Measurements from ENCODE around the gene YIPF3. TPM values are rescaled to one million over a fixed set of nuclear protein-coding genes. Genes with fewer than 3 reads are reported as not detected.
"Not testable (repeated sequence)": the region's sequence is repeated elsewhere in the genome, so short reads cannot be mapped to it uniquely, and the experiment has no call there.

Gene YIPF3
- total and polyA plus RNA-seq, 2 experiments from 2014 or later = 134 to 195 TPM

GRCh38 chr6:43469947-43470346 is 46.8 kb downstream of the YIPF3 start:
- Histone ChIP-seq H3K4me1 (ENCODE audit: low read depth) (no peaks in the 10 kb centered on the region), H3K36me3 (no peaks in the 10 kb centered on the region), H3K9me3 (ENCODE audit: low read depth) (no peaks in the 10 kb centered on the region), H3K27me3 (no peaks in the 10 kb centered on the region), H3K27ac (no peak overlapping the region), H3K4me3 (no peak overlapping the region)
- DNase-seq (ENCODE audit: low read depth in 1 of 2, low spot score in 1 of 2) = no peak
- TF ChIP-seq, protein P1, sequence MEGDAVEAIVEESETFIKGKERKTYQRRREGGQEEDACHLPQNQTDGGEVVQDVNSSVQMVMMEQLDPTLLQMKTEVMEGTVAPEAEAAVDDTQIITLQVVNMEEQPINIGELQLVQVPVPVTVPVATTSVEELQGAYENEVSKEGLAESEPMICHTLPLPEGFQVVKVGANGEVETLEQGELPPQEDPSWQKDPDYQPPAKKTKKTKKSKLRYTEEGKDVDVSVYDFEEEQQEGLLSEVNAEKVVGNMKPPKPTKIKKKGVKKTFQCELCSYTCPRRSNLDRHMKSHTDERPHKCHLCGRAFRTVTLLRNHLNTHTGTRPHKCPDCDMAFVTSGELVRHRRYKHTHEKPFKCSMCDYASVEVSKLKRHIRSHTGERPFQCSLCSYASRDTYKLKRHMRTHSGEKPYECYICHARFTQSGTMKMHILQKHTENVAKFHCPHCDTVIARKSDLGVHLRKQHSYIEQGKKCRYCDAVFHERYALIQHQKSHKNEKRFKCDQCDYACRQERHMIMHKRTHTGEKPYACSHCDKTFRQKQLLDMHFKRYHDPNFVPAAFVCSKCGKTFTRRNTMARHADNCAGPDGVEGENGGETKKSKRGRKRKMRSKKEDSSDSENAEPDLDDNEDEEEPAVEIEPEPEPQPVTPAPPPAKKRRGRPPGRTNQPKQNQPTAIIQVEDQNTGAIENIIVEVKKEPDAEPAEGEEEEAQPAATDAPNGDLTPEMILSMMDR (IDR thresholded peaks at IDR 0.05; ENCODE audit: low read depth, low read length) = no peak

GRCh38 chr6:43468748-43469681 is 47.7 kb downstream of the YIPF3 start:
- H3K27me3 ChIP-seq = no peaks in the 10 kb centered on the region

GRCh38 chr6:43468240-43468639 is 48.5 kb downstream of the YIPF3 start:
- Histone ChIP-seq H3K27ac (no peak overlapping the region), H3K36me3 (no peaks in the 10 kb centered on the region), H3K27me3 (peaks cover under 1% of the 10 kb centered on the region), H3K4me1 (ENCODE audit: low read depth) (no peaks in the 10 kb centered on the region), H3K4me3 (no peak overlapping the region), H3K9me3 (ENCODE audit: low read depth) (no peaks in the 10 kb centered on the region)
- no peak for DNase-seq (ENCODE audit: low read depth in 1 of 2, low spot score in 1 of 2)
- TF ChIP-seq, protein P1 (IDR thresholded peaks at IDR 0.05; ENCODE audit: low read depth, low read length) = no peak

More at GRCh38 chr6:43468748-43469681, 47.7 kb downstream of the YIPF3 start:
- TF ChIP-seq, protein P1 (IDR thresholded peaks at IDR 0.05; ENCODE audit: low read depth, low read length) = no peak
- no peak for DNase-seq (ENCODE audit: low read depth in 1 of 2, low spot score in 1 of 2)
- H3K4me1 ChIP-seq (ENCODE audit: low read depth) = no peaks in the 10 kb centered on the region
- no peaks in the 10 kb centered on the region for H3K36me3 ChIP-seq
- H3K4me3 ChIP-seq = no peak overlapping the region
- no peak overlapping the region for H3K27ac ChIP-seq
- H3K9me3 ChIP-seq (ENCODE audit: low read depth) = no peaks in the 10 kb centered on the region

- Histone ChIP-seq H3K4me1 (ENCODE audit: low read depth) (no peaks in the 10 kb centered on the region), H3K36me3 (no peaks in the 10 kb centered on the region), H3K4me3 (no peak overlapping the region), H3K9me3 (ENCODE audit: low read depth) (no peaks in the 10 kb centered on the region), H3K27me3 (peaks cover 3% of the 10 kb centered on the region), H3K27ac (no peak overlapping the region)
- DNase-seq (ENCODE audit: low read depth in 1 of 2, low spot score in 1 of 2) = no peak
- TF ChIP-seq, protein P1 (IDR thresholded peaks at IDR 0.05; ENCODE audit: low read depth, low read length) = no peak
Observed at GRCh38 chr6:43467752-43468151, 49.0 kb downstream of the YIPF3 start.

- not testable (repeated sequence) for H3K9me3 ChIP-seq (ENCODE audit: low read depth); H3K27me3 ChIP-seq; H3K27ac ChIP-seq; H3K4me3 ChIP-seq; DNase-seq (ENCODE audit: low read depth in 1 of 2, low spot score in 1 of 2); H3K36me3 ChIP-seq; H3K4me1 ChIP-seq (ENCODE audit: low read depth)
Observed at GRCh38 chr6:43467265-43467664, 49.5 kb downstream of the YIPF3 start.

DNA sequence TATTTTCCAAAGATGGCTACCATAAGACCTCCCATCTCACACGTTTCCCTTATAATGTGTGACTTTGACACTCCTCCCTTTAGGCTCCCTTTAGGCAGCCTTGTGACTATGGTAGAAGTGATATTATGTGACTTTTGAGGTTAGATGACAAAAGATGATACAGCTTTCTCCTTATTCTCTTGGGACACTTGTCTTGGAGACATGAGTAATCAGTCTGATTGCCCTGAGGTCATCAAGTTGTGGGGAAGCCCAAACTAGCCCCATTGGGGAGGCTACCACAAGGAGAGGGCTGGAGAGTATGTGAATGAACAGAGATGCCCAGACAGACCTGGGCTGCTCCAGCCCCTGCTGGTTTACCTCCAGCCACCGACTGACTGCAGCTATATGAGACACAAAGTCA is 50.8 kb downstream of the YIPF3 start:
- H3K27ac ChIP-seq = no peak overlapping the region
- TF ChIP-seq, protein P1 (IDR thresholded peaks at IDR 0.05; ENCODE audit: low read depth, low read length) = no peak
- no peaks in the 10 kb centered on the region for H3K4me1 ChIP-seq (ENCODE audit: low read depth)

More for the DNA sequence above, 50.8 kb downstream of the YIPF3 start:
- Histone ChIP-seq H3K27me3 (peaks cover 12% of the 10 kb centered on the region), H3K4me3 (no peak overlapping the region), H3K9me3 (ENCODE audit: low read depth) (no peaks in the 10 kb centered on the region), H3K36me3 (no peaks in the 10 kb centered on the region)
- no peak for DNase-seq (ENCODE audit: low read depth in 1 of 2, low spot score in 1 of 2)
